Smooth muscle cell of the coronary artery (primary cell): Measurements from ENCODE around the gene DSG1. TPM values are rescaled to one million over a fixed set of nuclear protein-coding genes. Genes with fewer than 3 reads are reported as not detected.

Experiments used
- total RNA-seq: library from RNA; depleted of rRNA; stranded (reverse); fragments of >200 nt; gene quantifications from 2 replicates; pipeline ENCODE4 v1.2.3, GENCODE V29; 2014; ENCODE audit warnings: low replicate concordance

DSG1 gene
- not detected in 2 replicates for total RNA-seq

GRCh38 chr18:31317860-31318259 lies at the start of gene DSG1:
Gene DSG1 (plus strand): TSS chr18:31318160. CDS start chr18:31318301, 141 bp downstream.

GRCh38 chr18:31376477-31376876 lies 58.5 kb downstream of the DSG1 start, which contains the start of gene DSG4:
Gene DSG4 (plus strand): TSS chr18:31376777. CDS start chr18:31376912, 135 bp downstream.

Other genes with a start within 250 kb of the DSG1 start
- 0.23 TPM in 1 of 2 replicates, not detected in the other for gene DSC2, start 215.7 kb upstream of the DSG1 start, total RNA-seq
- not detected in 2 replicates for gene DSC1, start 155.3 kb upstream of the DSG1 start, total RNA-seq
- not detected in 2 replicates for gene DSG4, start 58.6 kb downstream of the DSG1 start, total RNA-seq
- 0.23 TPM in 1 of 2 replicates, not detected in the other for gene DSG3, start 129.6 kb downstream of the DSG1 start, total RNA-seq
- under 0.01 and 8.9 TPM in 2 replicates for gene DSG2, start 180.0 kb downstream of the DSG1 start, total RNA-seq